VCaP (cell line): ENCODE results near the gene KCNMA1.
A peak's percentile ranks its signal among the peaks of the same experiment; 100 is the strongest.

Experiments
- H3K27ac ChIP-seq: fragments of 450-650 bp; 2 replicates; pipeline ENCODE4 v1.5.1; 2017
- CTCF ChIP-seq: fragments of 450-650 bp; conservative IDR thresholded peaks from 2 replicates; pipeline ENCODE4 v1.5.1; 2017; ENCODE audit warnings: mild to moderate bottlenecking, moderate library complexity

Gene KCNMA1

GRCh38 chr10:77139252-77140160 is 498.1 kb downstream of the KCNMA1 start:
- TF ChIP-seq CTCF, result no peak
- no peak overlapping the region for H3K27ac ChIP-seq

- TF ChIP-seq CTCF, result no peak
Measured at GRCh38 chr10:77138541-77138940, 499.1 kb downstream of the KCNMA1 start.

GRCh38 chr10:77135555-77135954 is 502.1 kb downstream of the KCNMA1 start:
- no peak for TF ChIP-seq CTCF
- H3K27ac ChIP-seq, result no peak overlapping the region

More at GRCh38 chr10:77138541-77138940, 499.1 kb downstream of the KCNMA1 start:
- H3K27ac ChIP-seq, result no peak overlapping the region

- no peak overlapping the region for H3K27ac ChIP-seq
- no peak for TF ChIP-seq CTCF
Measured at GRCh38 chr10:77131214-77131613, 506.4 kb downstream of the KCNMA1 start.

GRCh38 chr10:77127243-77127642 is 510.4 kb downstream of the KCNMA1 start:
- H3K27ac ChIP-seq, result no peak overlapping the region
- no peak for TF ChIP-seq CTCF

GRCh38 chr10:77125231-77125630 is 512.4 kb downstream of the KCNMA1 start:
- TF ChIP-seq CTCF, result no peak
- peak overlapping the region; percentile 68 for H3K27ac ChIP-seq

- H3K27ac ChIP-seq, result peak overlapping the region; percentile 68
- TF ChIP-seq CTCF, result no peak
Measured at GRCh38 chr10:77123330-77123729, 514.3 kb downstream of the KCNMA1 start.
